H1 (cell line): ENCODE results near the gene CPSF7. TPM values are rescaled to one million over a fixed set of nuclear protein-coding genes. Genes with fewer than 3 reads are reported as not detected.

Source experiments
- CTCF ChIA-PET: fragments of 300-600 bp; sonication (Branson Sonifier 250); formaldehyde crosslinking; loops from one replicate; lab custom pipeline; 2021; ENCODE audit not compliant: partially characterized antibody; lab: Charles Lee
- POLR2A ChIA-PET: fragments of 300-600 bp; sonication (Branson Sonifier 250); formaldehyde crosslinking; loops from one replicate; lab custom pipeline; 2021; ENCODE audit warnings: inconsistent platforms; ENCODE audit not compliant: partially characterized antibody; lab: Charles Lee
- DNase-seq, 2 experiments: peaks; one replicate each; pipeline versions ENCODE4 v3.0.0 to v3.0.0-alpha.2; 2010 to 2022; ENCODE audit warnings: low spot score in 2 of 2, low read depth in 1 of 2, mixed read lengths in 1 of 2
- FAIRE-seq: peaks from 2 replicates; lab custom pipeline; 2011; peaks lifted over from hg19 to GRCh38; lab: Jason Lieb, UNC
- H2AFZ ChIP-seq: 2 replicates; pipeline ENCODE4 v1.8.1; 2012; ENCODE audit warnings: low read length, inconsistent platforms
- H2AK5ac ChIP-seq: 2 replicates; pipeline ENCODE4 v1.6.1; 2013; ENCODE audit warnings: low read depth, low read length
- H2BK120ac ChIP-seq: replicated peaks from 2 replicates; pipeline ENCODE3; 2013; ENCODE audit warnings: low read depth, low read length, inconsistent platforms
- H2BK12ac ChIP-seq: 2 replicates; pipeline ENCODE4 v1.6.1; 2013; ENCODE audit warnings: low read depth, low read length
- H2BK15ac ChIP-seq: 2 replicates; pipeline ENCODE4 v1.6.1; 2013; ENCODE audit warnings: low read length
- H2BK20ac ChIP-seq: 2 replicates; pipeline ENCODE4 v1.6.1; 2013; ENCODE audit warnings: low read length
- H2BK5ac ChIP-seq: 2 replicates; pipeline ENCODE4 v1.6.1; 2013; ENCODE audit warnings: low read depth, low read length
- H3K14ac ChIP-seq: 2 replicates; pipeline ENCODE4 v1.6.1; 2013; ENCODE audit warnings: inconsistent platforms; ENCODE audit not compliant: insufficient read length
- H3K18ac ChIP-seq: 2 replicates; pipeline ENCODE4 v1.6.1; 2013; ENCODE audit warnings: low read length; ENCODE audit errors: extremely low read depth
- H3K23ac ChIP-seq: 2 replicates; pipeline ENCODE4 v1.6.1; 2013; ENCODE audit warnings: inconsistent platforms; ENCODE audit not compliant: insufficient read length
- H3K23me2 ChIP-seq: 2 replicates; pipeline ENCODE4 v1.6.1; 2013; ENCODE audit warnings: low read depth, low read length
- H3K27ac ChIP-seq: 2 replicates; pipeline ENCODE4 v1.6.1; 2011; ENCODE audit warnings: low read depth, low read length, inconsistent platforms
- H3K27me3 ChIP-seq, 4 experiments: replicated peaks in 1 of 4; 1 replicate in 1 of 4; 2 replicates in 3 of 4; pipeline versions ENCODE4 v1.6.1 to v1.8.1; 2011 to 2013; ENCODE audit warnings: low read length in 3 of 4, mild to moderate bottlenecking in 3 of 4, inconsistent platforms in 2 of 4, mixed read lengths in 2 of 4, moderate library complexity in 1 of 4; ENCODE audit not compliant: control insufficient read depth in 3 of 4, insufficient read depth in 3 of 4; ENCODE audit errors: extremely low read depth in 1 of 4
- H3K36me3 ChIP-seq, 4 experiments: 2 replicates each; pipeline versions ENCODE4 v1.6.1 to v1.8.1; 2011 to 2013; ENCODE audit warnings: mild to moderate bottlenecking in 4 of 4, low read length in 3 of 4, moderate library complexity in 2 of 4, control low read depth in 1 of 4, inconsistent platforms in 1 of 4; ENCODE audit not compliant: insufficient read depth in 4 of 4, control insufficient read depth in 2 of 4
- H3K4ac ChIP-seq: replicated peaks from 2 replicates; pipeline ENCODE3; 2013; ENCODE audit warnings: low read length, low read depth, mixed read lengths, inconsistent platforms; ENCODE audit not compliant: insufficient read length
- H3K4me1 ChIP-seq, 4 experiments: replicated peaks in 1 of 4; 1 replicate in 1 of 4; 2 replicates in 3 of 4; pipeline versions ENCODE4 v1.6.1 to v1.8.1; 2011 to 2013; ENCODE audit warnings: low read length in 3 of 4, inconsistent platforms in 2 of 4, mixed read lengths in 1 of 4; ENCODE audit not compliant: insufficient read depth in 4 of 4, control insufficient read depth in 3 of 4
- H3K4me2 ChIP-seq, 2 experiments: 2 replicates each; pipeline versions ENCODE4 v1.6.1 to v1.8.1; 2011 to 2013; ENCODE audit warnings: low read depth in 2 of 2, low read length in 2 of 2, control low read depth in 1 of 2, inconsistent platforms in 1 of 2, mild to moderate bottlenecking in 1 of 2; ENCODE audit not compliant: insufficient read depth in 1 of 2
- H3K4me3 ChIP-seq, 4 experiments: fragments of 200-600, 300-600 bp in 1 of 4; sonication (generic), shearing (Covaris generic), sonication (Bioruptor Twin) in 1 of 4; 2 replicates each; pipeline versions ENCODE4 v1.5.1 to v1.8.1; 2011 to 2016; ENCODE audit warnings: low read length in 4 of 4, low read depth in 3 of 4, control low read depth in 2 of 4, inconsistent platforms in 2 of 4, mild to moderate bottlenecking in 2 of 4, mixed read lengths in 1 of 4, moderate library complexity in 1 of 4; ENCODE audit not compliant: insufficient read depth in 2 of 4; ENCODE audit errors: extremely low read depth in 1 of 4
- H3K56ac ChIP-seq: replicated peaks from 2 replicates; pipeline ENCODE3; 2013; ENCODE audit warnings: low read depth, mild to moderate bottlenecking, mixed read lengths, low read length, inconsistent platforms; ENCODE audit not compliant: insufficient read length
- H3K79me1 ChIP-seq: 2 replicates; pipeline ENCODE4 v1.6.1; 2013; ENCODE audit warnings: low read depth, low read length, control low read depth
- H3K79me2 ChIP-seq, 2 experiments: 2 replicates each; pipeline versions ENCODE4 v1.6.1 to v1.8.1; 2012 to 2013; ENCODE audit warnings: low read length in 2 of 2, mild to moderate bottlenecking in 2 of 2, inconsistent platforms in 1 of 2; ENCODE audit not compliant: insufficient read depth in 2 of 2, control insufficient read depth in 1 of 2
- H3K9ac ChIP-seq, 4 experiments: replicated peaks in 1 of 4; 1 replicate in 1 of 4; 2 replicates in 3 of 4; pipeline versions ENCODE4 v1.6.1 to v1.8.1; 2011 to 2013; ENCODE audit warnings: low read depth in 3 of 4, low read length in 3 of 4, control low read depth in 2 of 4, mild to moderate bottlenecking in 2 of 4, moderate library complexity in 2 of 4, inconsistent platforms in 1 of 4; ENCODE audit errors: extremely low read depth in 1 of 4
- H3K9me3 ChIP-seq, 2 experiments: 2 replicates each; pipeline versions ENCODE4 v1.6.1 to v1.8.1; 2012 to 2013; ENCODE audit warnings: mild to moderate bottlenecking in 2 of 2, moderate library complexity in 2 of 2, control low read depth in 1 of 2, inconsistent platforms in 1 of 2, low read depth in 1 of 2, low read length in 1 of 2, mixed read lengths in 1 of 2; ENCODE audit not compliant: insufficient read depth in 2 of 2
- H4K20me1 ChIP-seq, 2 experiments: replicated peaks in 1 of 2; 2 replicates each; pipeline versions ENCODE3 to v1.8.1; 2011 to 2013; ENCODE audit warnings: inconsistent platforms in 2 of 2, low read length in 2 of 2, mild to moderate bottlenecking in 1 of 2; ENCODE audit not compliant: insufficient read depth in 2 of 2, control insufficient read depth in 1 of 2
- H4K5ac ChIP-seq: 2 replicates; pipeline ENCODE4 v1.6.1; 2013; ENCODE audit warnings: low read length, low read depth, mixed read lengths, inconsistent platforms; ENCODE audit not compliant: insufficient read length
- H4K8ac ChIP-seq: 2 replicates; pipeline ENCODE4 v1.8.0; 2013; ENCODE audit warnings: mild to moderate bottlenecking, moderate library complexity, low read length, inconsistent platforms; ENCODE audit not compliant: insufficient read depth; ENCODE audit errors: extremely low read depth
- H4K91ac ChIP-seq: replicated peaks from 2 replicates; pipeline ENCODE3; 2013; ENCODE audit warnings: low read length, mixed read lengths, inconsistent platforms; ENCODE audit not compliant: insufficient read length
- KDM4A ChIP-seq: IDR thresholded peaks from one replicate; pipeline ENCODE4 v1.7.1; 2012; ENCODE audit warnings: low read depth, mild to moderate bottlenecking, moderate library complexity, low read length, inconsistent platforms; ENCODE audit not compliant: severe bottlenecking
- polyA plus RNA-seq, 7 experiments: library from polyadenylated mRNA; depleted of rRNA in 3 of 7; stranded (reverse) in 5 of 7; unstranded in 2 of 7; fragments of >200 nt in 5 of 7; fragments of 200-250 nt in 2 of 7; gene quantifications; 1 replicate in 5 of 7; 2 replicates in 1 of 7; 4 replicates in 1 of 7; pipeline versions ENCODE4 v1.2.1 to v1.2.3, GENCODE V29; 2011 to 2013; ENCODE audit warnings: missing spikeins in 2 of 7, mixed read lengths in 2 of 7
- total RNA-seq: library from RNA; stranded (reverse); fragmentation: NEBNext Ultra II Directional; extraction: Animal tissue kit (Norgen Biotek cat#: 25700); gene quantifications from 2 replicates; pipeline ENCODE4 v1.2.1, GENCODE V29; 2021

CPSF7 gene
- total and polyA plus RNA-seq, 2 of the 8 experiments (the other 6 are each of a cell fraction or from before 2014, with no cell fraction given) = 95.9 to 122 TPM

- Histone ChIP-seq H2BK20ac (no peak overlapping the region), H3K9ac (no peak overlapping the region), H3K18ac (no peak overlapping the region), H4K91ac (no peak overlapping the region), H3K36me3 (peaks cover 54 to 93% (median 85%) of the 10 kb centered on the region in 4 experiments), H4K20me1 (peaks cover 4 to 22% of the 10 kb centered on the region in 2 experiments), H4K5ac (no peak overlapping the region), H2BK5ac (no peak overlapping the region), H2AK5ac (no peak overlapping the region), H3K14ac (no peak overlapping the region), H3K9me3 (no peaks in the 10 kb centered on the region), H2AFZ (no peak overlapping the region), H2BK120ac (no peak overlapping the region), H2BK15ac (no peak overlapping the region), H3K4ac (no peak overlapping the region), H3K79me2 (peaks cover 0 to 40% of the 10 kb centered on the region in 2 experiments; a peak in 3 of 4 replicates), H3K27me3 (no peaks in the 10 kb centered on the region), H4K8ac (no peak overlapping the region), H3K4me1 (no peaks in the 10 kb centered on the region), H3K4me3 (no peak overlapping the region), H3K23me2 (no peaks in the 10 kb centered on the region), H3K23ac (no peak overlapping the region), H3K4me2 (no peak overlapping the region), H3K56ac (no peak overlapping the region), H2BK12ac (no peak overlapping the region), H3K79me1 (peaks cover 12% of the 10 kb centered on the region), H3K27ac (no peak overlapping the region)
- POLR2A ChIA-PET = interaction anchor here (1.2 to 11.2 kb wide), 6 partner anchors 9 to 124 kb away, joined by 3 to 94 read pairs (median 9); partner anchors contain the start of genes CPSF7, CYB561A3, SDHAF2 and TMEM138
- TF ChIP-seq KDM4A = no peak
- FAIRE-seq (no peak), DNase-seq (no peak)
- CTCF ChIA-PET = interaction anchor here (1.3 kb wide), 1 partner anchor 28 kb away, joined by 5 read pairs; no protein-coding TSS in a partner anchor
Observed at GRCh38 chr11:61418136-61418535, 11.6 kb downstream of the CPSF7 start.
